HEK293T (cell line): ENCODE data around the gene PABPC1L.

Source experiments
- BHLHE40 ChIP-seq: fragments of 450-650 bp; IDR thresholded peaks from 2 replicates; pipeline ENCODE4 v1.6.1; 2016; ENCODE audit warnings: mild to moderate bottlenecking, moderate library complexity, borderline replicate concordance
- CTBP1 ChIP-seq: fragments of 450-650 bp; IDR thresholded peaks from 2 replicates; pipeline ENCODE4 v1.6.1; 2016; ENCODE audit warnings: borderline replicate concordance
- ELF4 ChIP-seq: fragments of 450-650 bp; IDR thresholded peaks from 2 replicates; pipeline ENCODE4 v1.6.1; 2017; ENCODE audit warnings: antibody characterized with exemption
- FOXK2 ChIP-seq: fragments of 450-650 bp; IDR thresholded peaks from 2 replicates; pipeline ENCODE4 v1.6.1; 2016; ENCODE audit warnings: mild to moderate bottlenecking
- HDGF ChIP-seq: fragments of 450-650 bp; IDR thresholded peaks from 2 replicates; pipeline ENCODE4 v1.6.1; 2017; ENCODE audit warnings: antibody characterized with exemption, borderline replicate concordance
- L3MBTL2 ChIP-seq: fragments of 450-650 bp; conservative IDR thresholded peaks from 2 replicates; pipeline ENCODE4 v1.6.1; 2016; ENCODE audit warnings: mild to moderate bottlenecking
- SP1 ChIP-seq: fragments of 450-650 bp; IDR thresholded peaks from 2 replicates; pipeline ENCODE4 v1.6.1; 2017
- SUZ12 ChIP-seq: fragments of 450-650 bp; IDR thresholded peaks from 2 replicates; pipeline ENCODE4 v1.6.1; 2016; ENCODE audit warnings: mild to moderate bottlenecking
- TARDBP ChIP-seq: fragments of 450-650 bp; IDR thresholded peaks from 2 replicates; pipeline ENCODE4 v1.6.1; 2016
- ZNF384 ChIP-seq: fragments of 450-650 bp; IDR thresholded peaks from 2 replicates; pipeline ENCODE4 v1.6.1; 2016
- TF ChIP-seq, protein P1 (sequence below): fragments of 450-650 bp; IDR thresholded peaks from 2 replicates; pipeline ENCODE4 v1.6.1; 2016

DNA sequence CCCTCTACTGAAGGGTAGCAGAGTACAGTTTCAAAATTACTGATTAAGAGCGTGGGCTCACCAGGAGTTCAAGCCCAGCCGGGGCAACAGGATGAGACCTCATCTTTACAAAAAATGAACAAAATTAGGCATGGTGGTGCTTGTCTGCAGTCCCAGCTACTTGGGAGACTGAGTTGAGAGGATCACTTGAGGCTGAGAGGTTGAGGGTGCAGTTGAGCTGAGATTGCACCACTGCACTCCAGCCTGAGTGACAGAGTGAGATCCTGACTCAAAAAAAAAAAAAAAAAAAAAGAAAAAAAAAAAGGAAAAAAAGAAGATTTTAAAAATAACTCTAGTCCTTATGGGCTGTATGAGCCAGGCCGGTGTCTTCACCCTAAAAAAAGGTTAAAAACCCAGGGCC is 18.7 kb downstream of the PABPC1L start:
- TF ChIP-seq TARDBP (no peak), BHLHE40 (no peak), SUZ12 (no peak), FOXK2 (no peak), SP1 (no peak), ZNF384 (no peak), L3MBTL2 (no peak), HDGF (no peak), CTBP1 (no peak), ELF4 (no peak)
- TF ChIP-seq, protein P1, sequence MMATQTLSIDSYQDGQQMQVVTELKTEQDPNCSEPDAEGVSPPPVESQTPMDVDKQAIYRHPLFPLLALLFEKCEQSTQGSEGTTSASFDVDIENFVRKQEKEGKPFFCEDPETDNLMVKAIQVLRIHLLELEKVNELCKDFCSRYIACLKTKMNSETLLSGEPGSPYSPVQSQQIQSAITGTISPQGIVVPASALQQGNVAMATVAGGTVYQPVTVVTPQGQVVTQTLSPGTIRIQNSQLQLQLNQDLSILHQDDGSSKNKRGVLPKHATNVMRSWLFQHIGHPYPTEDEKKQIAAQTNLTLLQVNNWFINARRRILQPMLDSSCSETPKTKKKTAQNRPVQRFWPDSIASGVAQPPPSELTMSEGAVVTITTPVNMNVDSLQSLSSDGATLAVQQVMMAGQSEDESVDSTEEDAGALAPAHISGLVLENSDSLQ: no peak
